COLO829 (cell line): ENCODE results near the gene DNHD1.
A peak's percentile ranks its signal among the peaks of the same experiment; 100 is the strongest.

Experiments
- DNase-seq: peaks from one replicate; pipeline ENCODE4 v3.0.0; 2012; ENCODE audit warnings: low spot score

DNHD1 gene

GRCh38 chr11:6612213-6613041, 115.3 kb downstream of the DNHD1 start, which contains the start of gene TAF10:
TAF10 (minus strand) TSS chr11:6612216; CDS start chr11:6612189, 27 bp downstream.
- DNase-seq, result peak; percentile 89

DNA sequence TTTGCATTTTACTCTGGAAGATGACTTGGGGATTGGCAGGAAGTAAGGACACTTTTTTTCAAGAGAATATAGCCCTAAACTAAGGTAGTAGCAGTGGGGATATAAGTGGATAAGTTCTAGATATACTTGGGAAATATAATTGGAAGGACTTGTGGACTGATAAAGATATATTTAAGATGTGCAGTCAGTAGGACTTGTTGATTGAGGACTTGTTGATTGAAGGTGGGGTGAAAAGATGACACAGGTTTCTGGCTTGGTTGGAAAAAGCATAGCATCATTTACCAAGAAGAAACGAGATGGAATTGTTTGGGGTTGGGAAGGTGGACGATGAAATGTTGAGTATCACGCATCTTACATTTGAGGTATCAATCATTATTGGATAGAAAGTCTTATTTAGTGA, 116.4 kb downstream of the DNHD1 start:
- no peak for DNase-seq

GRCh38 chr11:6614446-6614845, 117.4 kb downstream of the DNHD1 start:
- no peak for DNase-seq

- no peak for DNase-seq
Measured at GRCh38 chr11:6615046-6615445, 118.0 kb downstream of the DNHD1 start.

- DNase-seq, result no peak
Measured at GRCh38 chr11:6615882-6616585, 119.0 kb downstream of the DNHD1 start.

- no peak for DNase-seq
Measured at GRCh38 chr11:6616596-6617250, 119.6 kb downstream of the DNHD1 start.

GRCh38 chr11:6617315-6617781, 120.3 kb downstream of the DNHD1 start:
- DNase-seq, result no peak

DNA sequence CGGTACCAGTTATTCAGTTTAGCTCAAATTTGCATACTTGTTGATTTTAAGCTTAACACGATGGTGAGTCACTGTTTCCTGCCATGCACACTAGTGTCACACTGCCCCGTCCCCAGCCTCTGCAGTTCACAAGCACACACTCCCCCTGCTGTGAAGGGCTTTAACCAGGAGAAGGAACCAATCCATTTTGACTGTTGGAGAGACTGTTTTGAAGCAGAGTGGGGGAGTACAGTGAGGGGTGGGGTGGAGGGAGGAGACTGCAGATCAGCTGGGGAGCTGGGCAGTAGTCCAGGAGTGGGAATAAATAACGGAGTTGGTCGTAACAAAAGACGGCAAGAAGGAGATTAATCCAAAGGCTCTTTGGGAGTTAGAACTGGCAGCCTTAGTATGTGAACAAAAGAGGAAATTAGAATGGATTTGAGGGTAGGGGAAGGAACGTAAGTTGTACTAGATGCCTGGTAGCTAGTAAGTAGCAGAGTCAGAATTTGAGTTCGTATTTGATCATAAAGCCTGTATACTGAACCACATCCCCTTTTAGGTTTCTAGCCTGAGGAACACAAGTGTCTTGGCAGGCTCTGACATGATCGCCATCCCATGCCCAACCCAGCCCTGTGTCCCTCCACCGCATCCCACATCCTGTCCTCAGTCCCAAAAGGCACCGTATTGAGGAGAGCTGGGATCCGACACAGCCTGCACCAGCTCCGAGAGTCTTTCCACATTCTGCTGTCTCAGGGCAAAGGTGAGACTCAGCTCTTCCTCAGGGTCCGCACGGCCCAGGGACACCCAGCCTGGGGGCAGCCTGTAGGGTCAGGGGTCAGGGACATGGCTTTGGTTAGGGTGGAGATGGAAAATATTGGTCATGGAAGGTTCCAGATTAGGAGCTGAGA, 121.3 kb downstream of the DNHD1 start:
- DNase-seq, result peak; percentile 78

DNA sequence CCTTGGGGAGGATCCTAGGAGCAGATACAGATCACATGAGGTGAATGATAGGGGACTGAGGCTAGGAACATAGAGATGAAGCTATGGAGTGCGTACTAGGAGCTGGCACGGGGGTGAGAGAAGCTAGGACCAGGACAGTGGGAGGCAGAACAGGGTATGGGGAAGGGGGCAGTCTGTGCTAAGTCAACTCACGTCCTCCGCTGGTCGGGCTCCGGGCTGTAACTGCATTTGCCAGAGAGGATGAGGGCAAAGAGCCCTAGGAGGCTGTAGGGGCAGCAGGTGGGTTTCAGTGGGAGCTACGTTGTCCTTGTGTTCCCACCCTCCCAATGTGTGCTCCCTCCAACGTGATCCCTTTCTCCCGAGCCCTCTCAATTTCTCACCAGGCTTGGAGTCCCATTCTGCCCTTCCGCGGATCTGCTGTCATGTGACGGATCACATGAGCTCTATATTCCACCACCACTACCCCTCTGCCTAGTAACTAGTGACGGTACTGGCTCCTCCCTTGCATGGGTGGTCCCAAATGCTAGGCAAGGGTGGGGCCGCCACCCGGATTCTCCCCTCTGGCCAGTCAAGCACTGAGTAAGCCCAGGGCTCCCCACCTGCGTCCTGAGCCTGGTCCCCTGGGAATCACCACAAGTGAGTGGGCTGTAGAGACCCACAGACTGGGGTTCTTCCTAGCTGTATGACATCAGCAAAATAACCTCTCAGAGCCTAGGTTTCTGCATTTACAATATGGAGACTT, 122.1 kb downstream of the DNHD1 start, which contains the start of gene TPP1:
Gene TPP1 (minus strand): TSS at position 419 of the 742 bp plus-strand sequence. CDS start 22 bp downstream, at position 397.
- DNase-seq, result peak; percentile 99

- DNase-seq, result no peak
Measured at GRCh38 chr11:6620636-6621035, 123.6 kb downstream of the DNHD1 start.
